ENCODE results near the gene HSD17B2.

- TF ChIP-seq POLR2A (IDR thresholded peaks at IDR 0.05) (no peak), CTCF (IDR thresholded peaks at IDR 0.05) (no peak), EP300 (IDR thresholded peaks at IDR 0.05) (no peak)
Measured at GRCh38 chr16:82034981-82035612, at the start of gene HSD17B2.
